Osteoblast (primary cell): ENCODE results near the gene MAN2B2. TPM values are rescaled to one million over a fixed set of nuclear protein-coding genes. Genes with fewer than 3 reads are reported as not detected.
"Not testable (repeated sequence)": the region's sequence is repeated elsewhere in the genome, so short reads cannot be mapped to it uniquely, and the experiment has no call there.

Source experiments
- DNase-seq: peaks from one replicate; pipeline ENCODE4 v3.0.0; 2011; ENCODE audit warnings: low spot score, mixed read lengths; ENCODE audit not compliant: insufficient read length; ENCODE audit errors: missing footprints
- H2AFZ ChIP-seq: 2 replicates; pipeline ENCODE4 v1.6.0; 2011; ENCODE audit warnings: mild to moderate bottlenecking, low read length
- H3K27ac ChIP-seq: 2 replicates; pipeline ENCODE4 v1.5.1; 2011; ENCODE audit warnings: mild to moderate bottlenecking, low read depth, low read length, moderate library complexity
- H3K27me3 ChIP-seq: 2 replicates; pipeline ENCODE4 v1.6.0; 2012; ENCODE audit warnings: mild to moderate bottlenecking, control low read depth, inconsistent platforms, low read length, moderate library complexity; ENCODE audit not compliant: insufficient read depth
- H3K36me3 ChIP-seq: 2 replicates; pipeline ENCODE4 v1.5.1; 2011; ENCODE audit warnings: mild to moderate bottlenecking, low read length, control low read depth, moderate library complexity; ENCODE audit not compliant: insufficient read depth
- H3K4me1 ChIP-seq: 2 replicates; pipeline ENCODE4 v1.5.1; 2011; ENCODE audit warnings: mild to moderate bottlenecking, low read length, control low read depth, moderate library complexity; ENCODE audit not compliant: insufficient read depth
- H3K4me2 ChIP-seq: 2 replicates; pipeline ENCODE4 v1.6.0; 2011; ENCODE audit warnings: mild to moderate bottlenecking, low read length; ENCODE audit not compliant: insufficient read depth
- H3K4me3 ChIP-seq: fragments of 200-600 bp; sonication (generic); 3 replicates; pipeline ENCODE4 v1.5.1; 2012; ENCODE audit warnings: mild to moderate bottlenecking, low read length, inconsistent platforms; ENCODE audit not compliant: insufficient read depth
- H3K79me2 ChIP-seq: 2 replicates; pipeline ENCODE4 v1.6.0; 2012; ENCODE audit warnings: mild to moderate bottlenecking, low read length, control low read depth, inconsistent platforms; ENCODE audit not compliant: insufficient read depth
- H3K9me3 ChIP-seq: 2 replicates; pipeline ENCODE4 v1.5.1; 2011; ENCODE audit warnings: low read depth, low read length, control low read depth
- H4K20me1 ChIP-seq: 2 replicates; pipeline ENCODE4 v1.6.0; 2012; ENCODE audit warnings: mild to moderate bottlenecking, low read length, control low read depth; ENCODE audit not compliant: insufficient read depth
- CTCF ChIP-seq: IDR thresholded peaks from 2 replicates; pipeline ENCODE4 v1.5.1; 2011; ENCODE audit warnings: mild to moderate bottlenecking, low read depth, low read length, moderate library complexity; ENCODE audit errors: extremely low read depth
- total RNA-seq: library from RNA; depleted of rRNA; stranded (reverse); fragments of >200 nt; gene quantifications from 2 replicates; pipeline ENCODE4 v1.2.3, GENCODE V29; 2012

MAN2B2 gene
- total RNA-seq, 1 donor = 28.2 TPM

DNA sequence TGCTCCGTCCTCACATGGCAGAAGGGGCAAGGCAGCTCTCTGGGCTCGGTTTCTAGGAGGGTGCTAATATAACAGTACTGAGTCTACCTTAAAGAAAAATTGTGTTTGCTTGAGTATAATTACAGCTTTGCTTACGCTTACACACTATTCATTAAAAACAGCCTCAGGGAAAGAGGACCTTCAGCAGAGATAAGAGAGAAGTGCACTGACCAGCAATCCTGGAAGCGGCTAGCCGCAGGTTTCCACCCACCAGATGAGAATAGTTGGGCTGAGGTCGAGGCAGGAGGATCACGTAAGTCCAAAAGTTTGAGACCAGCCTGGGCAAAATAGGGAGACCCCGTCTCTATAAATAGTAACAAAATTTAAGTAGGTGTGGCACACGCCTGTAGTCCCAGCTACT is 50.3 kb downstream of the MAN2B2 start:
- H3K4me3 ChIP-seq = no peak overlapping the region
- TF ChIP-seq CTCF = no peak
- no peak overlapping the region for H3K27ac ChIP-seq
- H4K20me1 ChIP-seq = no peaks in the 10 kb centered on the region
- no peaks in the 10 kb centered on the region for H3K27me3 ChIP-seq
- no peak overlapping the region for H3K4me2 ChIP-seq
- no peaks in the 10 kb centered on the region for H3K79me2 ChIP-seq
- no peaks in the 10 kb centered on the region for H3K36me3 ChIP-seq
- H3K9me3 ChIP-seq = no peaks in the 10 kb centered on the region
- H2AFZ ChIP-seq = no peak overlapping the region
- no peak for DNase-seq
- H3K4me1 ChIP-seq = no peaks in the 10 kb centered on the region

GRCh38 chr4:6626066-6626465 is 51.1 kb downstream of the MAN2B2 start:
- H3K4me1 ChIP-seq = no peaks in the 10 kb centered on the region
- H3K36me3 ChIP-seq = no peaks in the 10 kb centered on the region
- H3K4me3 ChIP-seq = no peak overlapping the region
- H3K79me2 ChIP-seq = no peaks in the 10 kb centered on the region
- no peak overlapping the region for H3K27ac ChIP-seq
- no peaks in the 10 kb centered on the region for H3K9me3 ChIP-seq
- TF ChIP-seq CTCF = no peak
- no peak for DNase-seq
- H3K4me2 ChIP-seq = no peak overlapping the region
- H2AFZ ChIP-seq = no peak overlapping the region
- no peaks in the 10 kb centered on the region for H4K20me1 ChIP-seq
- no peaks in the 10 kb centered on the region for H3K27me3 ChIP-seq

- Histone ChIP-seq H3K27ac (no peak overlapping the region), H3K36me3 (no peaks in the 10 kb centered on the region), H2AFZ (no peak overlapping the region), H4K20me1 (no peaks in the 10 kb centered on the region), H3K4me2 (no peak overlapping the region), H3K9me3 (no peaks in the 10 kb centered on the region), H3K27me3 (no peaks in the 10 kb centered on the region), H3K4me1 (no peaks in the 10 kb centered on the region), H3K4me3 (no peak overlapping the region), H3K79me2 (no peaks in the 10 kb centered on the region)
- no peak for DNase-seq
- no peak for TF ChIP-seq CTCF
Measured at GRCh38 chr4:6627832-6628231, 52.8 kb downstream of the MAN2B2 start.

DNA sequence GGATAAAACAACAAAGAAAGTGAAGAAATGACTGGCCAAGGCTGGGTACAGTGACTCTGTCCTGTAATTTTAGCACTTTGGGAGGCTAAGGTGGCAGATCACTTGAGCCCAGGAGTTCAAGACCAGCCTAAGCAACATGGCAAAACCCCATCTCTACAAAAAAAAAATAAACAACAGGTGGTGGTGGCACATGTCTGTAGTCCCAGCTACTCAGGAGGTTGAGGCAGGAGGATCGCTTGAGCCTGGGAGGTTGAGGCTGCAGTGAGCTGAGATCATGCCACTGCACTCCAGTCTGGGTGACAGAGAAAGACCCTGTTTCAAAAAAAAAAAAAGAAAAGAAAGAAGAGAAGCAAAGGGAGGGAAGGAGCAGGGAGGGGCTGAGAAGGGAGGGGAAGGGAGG is 53.5 kb downstream of the MAN2B2 start:
- not testable (repeated sequence) for H3K4me2 ChIP-seq, H2AFZ ChIP-seq, H3K4me3 ChIP-seq, DNase-seq, H3K4me1 ChIP-seq, H3K27me3 ChIP-seq, H4K20me1 ChIP-seq, H3K36me3 ChIP-seq, H3K9me3 ChIP-seq, H3K79me2 ChIP-seq, H3K27ac ChIP-seq

GRCh38 chr4:6632125-6632524 is 57.1 kb downstream of the MAN2B2 start:
- no peaks in the 10 kb centered on the region for H3K36me3 ChIP-seq
- no peaks in the 10 kb centered on the region for H3K4me1 ChIP-seq
- TF ChIP-seq CTCF = no peak
- no peak overlapping the region for H3K4me3 ChIP-seq
- H3K9me3 ChIP-seq = no peaks in the 10 kb centered on the region
- no peaks in the 10 kb centered on the region for H3K79me2 ChIP-seq
- H3K27ac ChIP-seq = no peak overlapping the region
- DNase-seq = no peak
- H4K20me1 ChIP-seq = no peaks in the 10 kb centered on the region
- H3K27me3 ChIP-seq = no peaks in the 10 kb centered on the region
- H2AFZ ChIP-seq = no peak overlapping the region
- no peak overlapping the region for H3K4me2 ChIP-seq
